Adrenal gland (tissue), 5 donors: ENCODE measurements around the gene SERPINF2.

ENCODE experiments used
- POLR2A ChIP-seq, 2 donors: fragments of 450-650 bp; IDR thresholded peaks; one replicate each; pipeline ENCODE4 v1.6.1; 2017; ENCODE audit warnings: antibody characterized with exemption in 2 of 2, mild to moderate bottlenecking in 2 of 2, moderate library complexity in 1 of 2
- TF ChIP-seq, protein P1 (sequence below), 6 experiments: fragments of 450-650 bp in 4 of 6; fragments of 200-600 bp in 2 of 6; sonication (generic) in 1 of 6; IDR thresholded peaks; 1 replicate in 5 of 6; 2 replicates in 1 of 6; pipeline versions ENCODE4 v1.5.1 to v1.8.0; 2016 to 2021; ENCODE audit warnings: antibody characterized with exemption in 6 of 6, mild to moderate bottlenecking in 2 of 6, moderate library complexity in 1 of 6
- donor health status: DM: no; HTN: no; CAD: no.

GRCh38 chr17:1732241-1732832, 10.3 kb upstream of the SERPINF2 start:
- TF ChIP-seq, protein P1, sequence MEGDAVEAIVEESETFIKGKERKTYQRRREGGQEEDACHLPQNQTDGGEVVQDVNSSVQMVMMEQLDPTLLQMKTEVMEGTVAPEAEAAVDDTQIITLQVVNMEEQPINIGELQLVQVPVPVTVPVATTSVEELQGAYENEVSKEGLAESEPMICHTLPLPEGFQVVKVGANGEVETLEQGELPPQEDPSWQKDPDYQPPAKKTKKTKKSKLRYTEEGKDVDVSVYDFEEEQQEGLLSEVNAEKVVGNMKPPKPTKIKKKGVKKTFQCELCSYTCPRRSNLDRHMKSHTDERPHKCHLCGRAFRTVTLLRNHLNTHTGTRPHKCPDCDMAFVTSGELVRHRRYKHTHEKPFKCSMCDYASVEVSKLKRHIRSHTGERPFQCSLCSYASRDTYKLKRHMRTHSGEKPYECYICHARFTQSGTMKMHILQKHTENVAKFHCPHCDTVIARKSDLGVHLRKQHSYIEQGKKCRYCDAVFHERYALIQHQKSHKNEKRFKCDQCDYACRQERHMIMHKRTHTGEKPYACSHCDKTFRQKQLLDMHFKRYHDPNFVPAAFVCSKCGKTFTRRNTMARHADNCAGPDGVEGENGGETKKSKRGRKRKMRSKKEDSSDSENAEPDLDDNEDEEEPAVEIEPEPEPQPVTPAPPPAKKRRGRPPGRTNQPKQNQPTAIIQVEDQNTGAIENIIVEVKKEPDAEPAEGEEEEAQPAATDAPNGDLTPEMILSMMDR (IDR thresholded peaks at IDR 0.05), result no peak
- TF ChIP-seq POLR2A (IDR thresholded peaks at IDR 0.05), result no peak
